Astrocyte of the spinal cord (primary cell): ENCODE measurements around the gene TXNDC8.

Experiments
- DNase-seq: peaks from one replicate; pipeline ENCODE4 v3.0.0; 2011; ENCODE audit warnings: low read depth, low spot score
- H3K4me3 ChIP-seq: 2 replicates; pipeline ENCODE4 v1.5.1; 2011; ENCODE audit warnings: low read depth, mild to moderate bottlenecking, low read length, moderate library complexity
- in situ Hi-C: cut with HindIII; loops from 2 replicates; pipeline ENCODE4 v1.10.0; 2017; ENCODE audit warnings: low sequenced_read_pairs
- TF ChIP-seq, protein P1 (sequence below): IDR thresholded peaks from 2 replicates; pipeline ENCODE4 v1.5.1; 2012; ENCODE audit warnings: low read depth, mild to moderate bottlenecking, low read length, inconsistent platforms

The TXNDC8 gene

DNA sequence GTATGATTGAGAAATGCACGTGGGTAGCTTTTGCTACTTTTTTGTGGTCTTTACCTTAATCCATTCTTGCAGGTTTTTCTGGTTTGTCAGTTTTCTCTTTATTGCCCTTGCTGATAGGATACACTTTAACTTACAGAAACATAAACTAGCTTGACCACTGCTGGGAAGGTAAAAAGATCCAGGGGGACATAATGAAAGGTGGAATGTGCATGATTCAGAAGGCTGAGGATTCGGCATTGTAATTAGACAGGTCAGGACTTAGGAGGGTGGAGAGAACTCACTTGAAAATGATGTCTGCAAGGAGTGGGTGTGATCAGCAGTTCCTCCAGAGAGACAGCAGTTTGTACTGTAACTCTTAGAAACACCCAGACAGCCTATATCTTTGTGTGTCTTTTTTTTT is 19.8 kb upstream of the TXNDC8 start:
- TF ChIP-seq, protein P1, sequence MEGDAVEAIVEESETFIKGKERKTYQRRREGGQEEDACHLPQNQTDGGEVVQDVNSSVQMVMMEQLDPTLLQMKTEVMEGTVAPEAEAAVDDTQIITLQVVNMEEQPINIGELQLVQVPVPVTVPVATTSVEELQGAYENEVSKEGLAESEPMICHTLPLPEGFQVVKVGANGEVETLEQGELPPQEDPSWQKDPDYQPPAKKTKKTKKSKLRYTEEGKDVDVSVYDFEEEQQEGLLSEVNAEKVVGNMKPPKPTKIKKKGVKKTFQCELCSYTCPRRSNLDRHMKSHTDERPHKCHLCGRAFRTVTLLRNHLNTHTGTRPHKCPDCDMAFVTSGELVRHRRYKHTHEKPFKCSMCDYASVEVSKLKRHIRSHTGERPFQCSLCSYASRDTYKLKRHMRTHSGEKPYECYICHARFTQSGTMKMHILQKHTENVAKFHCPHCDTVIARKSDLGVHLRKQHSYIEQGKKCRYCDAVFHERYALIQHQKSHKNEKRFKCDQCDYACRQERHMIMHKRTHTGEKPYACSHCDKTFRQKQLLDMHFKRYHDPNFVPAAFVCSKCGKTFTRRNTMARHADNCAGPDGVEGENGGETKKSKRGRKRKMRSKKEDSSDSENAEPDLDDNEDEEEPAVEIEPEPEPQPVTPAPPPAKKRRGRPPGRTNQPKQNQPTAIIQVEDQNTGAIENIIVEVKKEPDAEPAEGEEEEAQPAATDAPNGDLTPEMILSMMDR = no peak
- in situ Hi-C loops = no loop called here
- no peak for DNase-seq
- H3K4me3 ChIP-seq = no peak overlapping the region

DNA sequence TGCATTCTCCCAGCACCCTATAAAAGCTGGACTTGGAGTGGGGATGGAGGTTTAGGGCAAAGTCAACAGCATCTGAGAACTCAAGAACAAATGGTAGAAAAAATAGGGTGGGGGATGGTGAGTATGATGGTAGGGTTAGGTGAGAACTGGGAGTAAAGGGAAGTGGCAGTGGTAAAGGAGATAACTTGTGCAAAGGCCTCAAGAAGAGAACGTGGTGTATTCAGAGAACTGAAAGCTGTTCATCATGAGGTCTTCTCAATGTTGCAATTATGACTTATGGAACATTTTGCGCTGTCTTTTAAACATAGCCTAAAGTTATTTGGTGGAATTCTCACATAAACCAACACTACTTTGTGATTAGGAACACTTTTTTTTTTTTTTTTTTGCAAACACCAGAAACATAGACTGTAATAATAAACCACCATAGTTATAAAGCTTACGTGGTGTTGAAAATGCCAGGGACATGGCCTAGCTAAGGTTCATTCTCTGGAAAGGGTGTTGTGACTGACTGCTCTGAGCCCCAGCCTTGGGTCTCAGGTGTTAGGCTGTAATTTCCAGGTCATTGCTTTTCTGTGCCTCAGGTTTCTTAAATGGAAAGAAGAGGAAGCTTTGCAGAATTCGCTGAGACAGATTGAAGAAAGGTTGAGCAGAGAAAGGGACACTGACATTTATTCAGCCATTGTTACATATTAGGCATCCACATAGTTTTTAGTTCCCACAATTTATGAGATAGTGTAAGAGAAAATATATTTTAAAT is 19.2 kb upstream of the TXNDC8 start:
- H3K4me3 ChIP-seq = no peak overlapping the region
- TF ChIP-seq, protein P1 = no peak
- in situ Hi-C loops = no loop called here
- DNase-seq = no peak

DNA sequence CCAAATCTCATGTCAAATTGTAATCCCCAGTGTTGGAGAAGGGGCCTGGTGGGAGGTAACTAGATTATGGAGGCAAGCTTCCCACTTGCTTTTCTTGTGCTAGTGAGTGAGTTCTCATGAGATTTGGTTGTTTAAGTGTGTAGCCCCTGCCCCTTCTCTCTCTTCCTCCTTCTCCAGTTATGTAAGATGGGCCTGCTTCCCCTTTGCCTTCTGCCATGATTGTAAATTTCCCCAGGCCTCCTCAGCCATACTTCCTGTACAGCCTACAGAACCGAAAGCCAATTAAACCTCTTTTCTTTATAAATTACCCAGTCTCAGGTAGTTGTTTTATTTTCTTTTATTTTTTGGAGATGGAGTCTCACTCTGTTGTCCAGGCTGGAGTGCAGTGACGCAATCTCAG is 18.2 kb upstream of the TXNDC8 start:
- in situ Hi-C loops = no loop called here
- DNase-seq = no peak

DNA sequence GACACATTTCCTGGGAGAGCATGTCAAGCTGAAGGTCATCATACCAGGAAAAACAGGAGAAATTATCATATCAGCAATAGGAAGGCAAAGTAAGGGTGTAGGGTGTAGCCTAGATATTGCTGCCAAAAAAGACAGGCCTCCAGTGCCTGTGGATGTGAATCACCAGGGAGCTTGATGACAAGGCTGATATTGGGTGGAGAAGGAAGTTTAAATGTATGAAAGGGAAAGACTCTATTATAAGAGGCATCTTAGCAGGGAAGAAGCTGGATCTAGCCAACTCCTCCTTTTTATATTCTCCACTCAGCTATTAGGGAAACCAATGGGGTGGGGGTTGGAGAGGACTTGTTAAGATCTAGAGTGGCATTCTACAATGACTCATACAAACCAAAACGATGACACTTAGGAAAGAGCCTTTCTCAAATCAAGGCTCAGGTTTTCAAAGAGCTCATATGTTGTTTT is 13.4 kb upstream of the TXNDC8 start:
- TF ChIP-seq, protein P1 = no peak
- no peak overlapping the region for H3K4me3 ChIP-seq
- peak; percentile 85 for DNase-seq
- in situ Hi-C loops = no loop called here

More for the DNA sequence above, 18.2 kb upstream of the TXNDC8 start:
- H3K4me3 ChIP-seq = no peak overlapping the region
- TF ChIP-seq, protein P1 = no peak

- DNase-seq = no peak
- in situ Hi-C loops = no loop called here
- no peak overlapping the region for H3K4me3 ChIP-seq
- TF ChIP-seq, protein P1 = no peak
Observed at GRCh38 chr9:110346325-110346724, 8.7 kb upstream of the TXNDC8 start.

- TF ChIP-seq, protein P1 = no peak
- in situ Hi-C loops = no loop called here
- no peak overlapping the region for H3K4me3 ChIP-seq
- DNase-seq = no peak
Observed at GRCh38 chr9:110344821-110345220, 7.2 kb upstream of the TXNDC8 start.
